ENCODE measurements around the gene ARHGAP22. TPM values are rescaled to one million over a fixed set of nuclear protein-coding genes. Genes with fewer than 3 reads are reported as not detected.

Gene ARHGAP22
- total RNA-seq, 1 experiment from 2014 or later, result 0.10 TPM

DNA sequence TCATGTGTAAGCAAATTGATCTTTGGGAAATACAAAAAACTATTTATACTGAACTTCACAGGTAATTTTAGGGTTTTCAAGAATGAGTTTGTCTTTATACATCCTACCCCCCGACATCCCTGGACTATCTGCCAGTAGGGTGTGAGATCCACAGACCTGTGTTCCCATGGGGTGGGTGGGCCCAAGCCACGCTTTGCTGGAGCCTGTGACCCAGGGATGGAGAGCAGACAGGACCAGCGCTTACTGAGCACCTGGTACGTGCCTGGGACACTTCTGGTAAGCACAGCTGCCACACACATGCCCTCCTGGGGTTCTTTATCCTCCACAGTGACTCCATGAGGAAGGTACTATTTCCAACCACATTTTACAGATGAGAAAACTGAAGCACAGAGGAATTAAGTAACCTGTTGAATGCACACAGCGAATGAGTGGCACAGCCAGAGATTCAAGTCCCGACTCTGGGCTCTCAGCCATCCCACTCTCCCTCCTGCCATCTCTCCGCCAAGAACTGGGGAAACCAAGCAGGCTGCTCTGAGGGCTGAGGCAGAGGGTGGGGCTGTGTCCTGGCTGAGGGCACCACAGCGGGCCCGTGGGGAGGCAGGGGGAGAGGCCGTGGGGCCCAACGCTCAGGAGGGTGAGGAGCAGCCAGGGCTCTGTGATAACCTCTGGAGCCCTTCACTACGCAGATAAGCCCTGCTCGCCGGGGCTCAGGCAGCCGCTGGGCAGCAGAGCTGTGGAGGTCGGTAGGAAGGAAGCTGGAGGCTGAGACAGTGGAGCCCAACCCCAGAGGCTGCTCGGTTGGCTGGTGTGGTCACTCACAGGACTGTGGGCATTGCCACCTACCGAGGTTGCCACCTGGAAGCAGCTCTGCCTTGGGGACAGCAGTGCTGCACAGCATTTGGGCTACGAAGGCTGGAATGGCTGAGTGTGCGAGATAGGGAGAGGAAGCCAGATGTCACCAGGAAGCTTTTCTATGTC, 124.2 kb downstream of the ARHGAP22 start:
- no peak for DNase-seq (ENCODE audit: low spot score)

DNA sequence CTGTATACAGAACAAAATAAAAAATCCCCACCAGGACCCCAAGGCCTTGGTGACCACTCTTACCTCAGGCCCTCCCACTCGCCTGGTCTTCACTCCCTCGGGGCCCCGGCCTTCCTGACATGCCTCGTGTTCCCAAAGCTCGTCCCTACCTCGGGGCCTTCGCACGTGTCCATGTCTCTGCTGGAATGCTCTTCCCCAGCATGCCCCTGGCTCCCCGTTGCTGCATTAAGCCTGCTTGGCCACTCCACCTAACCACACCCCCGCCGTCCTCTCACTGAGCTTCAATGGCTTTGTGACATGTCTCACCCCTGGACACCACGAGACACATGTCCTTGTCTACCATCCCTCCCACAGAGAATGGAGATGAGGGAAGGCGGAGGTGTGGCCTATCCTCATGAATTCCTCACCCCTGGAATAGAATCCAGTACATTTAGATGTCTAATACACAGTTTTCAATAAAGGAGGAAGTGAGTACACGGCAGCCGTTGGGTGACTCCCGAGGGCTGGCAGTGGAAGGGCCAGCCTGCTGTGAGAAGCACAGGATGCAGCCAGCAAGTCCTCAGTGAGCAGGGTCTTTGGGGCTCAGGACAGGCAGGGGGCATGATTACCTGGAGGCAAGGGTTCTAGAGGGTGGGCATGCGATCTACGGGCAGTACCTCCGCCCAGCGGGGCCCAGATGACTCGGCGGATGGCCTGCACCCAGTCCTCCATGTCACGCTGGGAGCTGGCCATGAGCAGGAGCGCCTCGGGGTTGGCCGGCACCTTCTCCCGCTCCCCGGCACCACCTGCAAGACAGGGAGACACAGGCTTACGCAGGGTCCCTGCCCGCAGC, 125.7 kb downstream of the ARHGAP22 start:
- DNase-seq (ENCODE audit: low spot score), result no peak

DNA sequence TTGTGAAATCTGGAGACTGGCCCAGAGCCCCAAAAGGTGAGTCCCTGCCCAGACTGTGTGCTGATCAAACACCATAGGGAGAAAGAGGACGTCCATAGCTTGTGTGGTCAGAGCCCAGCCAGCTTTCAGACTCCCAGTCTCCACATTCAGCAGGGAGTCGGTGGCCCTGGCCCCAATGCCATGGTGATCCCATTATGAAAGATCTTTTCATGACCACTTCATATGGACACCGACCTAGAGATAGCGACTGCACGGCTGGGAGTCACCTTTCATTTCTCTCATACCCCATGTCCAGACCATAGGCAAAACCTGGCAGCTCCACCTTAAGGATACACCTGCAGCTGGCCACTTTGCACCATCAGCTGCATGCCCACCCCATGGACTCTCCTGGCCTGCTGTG, 126.4 kb downstream of the ARHGAP22 start:
- DNase-seq (ENCODE audit: low spot score), result no peak

DNA sequence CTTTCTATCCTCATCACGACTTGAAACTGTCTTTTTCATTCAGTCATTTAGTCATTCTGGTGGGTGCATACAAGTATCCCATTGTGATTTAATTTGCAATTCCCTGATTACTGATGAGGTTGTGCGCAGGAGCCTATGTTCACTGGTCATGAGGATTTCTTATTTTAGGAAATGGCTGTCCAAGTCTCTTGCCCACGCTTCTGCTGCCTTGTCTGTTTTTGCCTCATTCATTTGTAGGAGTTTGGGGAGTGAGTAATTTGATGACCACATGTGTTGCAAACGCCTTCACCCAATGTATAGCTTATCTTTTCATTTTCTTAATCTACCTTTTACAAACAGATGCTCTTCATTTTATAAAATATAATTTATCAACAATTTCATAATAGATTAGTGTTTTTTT, 127.3 kb downstream of the ARHGAP22 start:
- no peak for DNase-seq (ENCODE audit: low spot score)

DNA sequence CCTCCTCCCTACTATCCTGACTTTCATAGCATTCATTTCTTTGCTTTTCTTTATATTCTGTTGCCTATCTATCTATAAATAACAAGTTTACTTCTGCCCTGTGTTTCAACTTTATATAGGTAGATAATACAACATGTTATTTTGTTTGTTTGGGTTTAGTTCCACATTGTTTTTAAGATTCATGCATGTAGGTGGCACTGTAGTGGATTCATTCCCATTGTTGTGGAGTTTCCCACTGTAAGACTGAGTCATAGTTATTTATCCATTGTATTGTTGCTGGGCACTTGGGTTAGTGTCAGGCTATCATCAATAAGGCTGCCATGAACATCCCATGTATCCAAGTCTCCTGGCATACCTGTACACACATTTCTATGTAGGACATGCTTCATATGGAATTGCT, 127.7 kb downstream of the ARHGAP22 start:
- no peak for DNase-seq (ENCODE audit: low spot score)

DNA sequence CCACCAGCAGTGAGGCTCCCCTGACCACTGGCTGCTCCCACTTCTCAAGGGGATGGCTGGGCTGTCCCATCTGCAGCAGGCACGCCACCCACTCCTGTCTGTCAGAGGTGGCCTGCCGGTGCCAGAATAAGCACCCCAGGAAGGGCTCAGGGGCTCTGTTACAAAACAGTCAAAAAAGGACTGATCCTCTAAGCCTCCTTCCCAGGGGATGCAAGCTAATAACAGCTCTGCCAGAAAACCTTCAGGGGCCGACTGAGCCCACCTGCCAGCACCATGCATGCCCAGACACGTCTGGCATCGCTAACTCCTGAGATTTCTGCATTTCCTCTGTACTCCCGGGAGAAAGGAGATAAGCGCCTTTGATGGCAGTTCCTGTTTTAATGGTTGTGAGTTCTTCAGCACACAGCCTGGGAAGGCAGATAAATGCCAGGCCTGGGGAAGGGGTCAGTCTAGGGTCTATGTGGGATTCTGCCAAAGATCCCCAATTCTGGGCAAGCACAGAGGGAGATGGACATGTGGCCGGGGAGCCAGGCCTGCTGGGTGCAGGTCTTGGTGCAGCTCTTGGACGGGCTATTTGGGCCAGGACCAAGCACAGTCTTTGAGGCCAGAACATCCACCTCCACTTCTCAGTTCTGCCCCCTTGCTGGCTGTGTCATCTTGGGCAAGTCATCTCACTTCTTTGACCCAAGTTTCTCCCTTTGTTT, 128.4 kb downstream of the ARHGAP22 start:
- no peak for DNase-seq (ENCODE audit: low spot score)

DNA sequence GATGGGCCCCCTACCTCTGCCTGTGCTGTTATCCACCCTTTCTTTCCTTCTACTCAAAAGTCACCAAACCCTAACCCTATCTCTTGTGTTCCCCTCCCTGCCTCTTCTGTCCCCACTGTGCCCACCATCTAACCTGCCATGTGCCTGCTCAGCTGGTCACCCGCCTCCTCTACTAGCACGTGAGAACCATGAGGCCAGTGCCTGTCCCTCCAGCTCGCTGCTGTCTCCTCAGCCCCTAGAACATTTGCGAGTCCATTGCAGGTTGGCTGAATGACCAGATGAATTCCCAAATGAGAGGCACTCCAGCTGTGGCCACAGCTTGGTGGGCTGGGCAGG, 129.0 kb downstream of the ARHGAP22 start:
- DNase-seq (ENCODE audit: low spot score), result no peak

DNA sequence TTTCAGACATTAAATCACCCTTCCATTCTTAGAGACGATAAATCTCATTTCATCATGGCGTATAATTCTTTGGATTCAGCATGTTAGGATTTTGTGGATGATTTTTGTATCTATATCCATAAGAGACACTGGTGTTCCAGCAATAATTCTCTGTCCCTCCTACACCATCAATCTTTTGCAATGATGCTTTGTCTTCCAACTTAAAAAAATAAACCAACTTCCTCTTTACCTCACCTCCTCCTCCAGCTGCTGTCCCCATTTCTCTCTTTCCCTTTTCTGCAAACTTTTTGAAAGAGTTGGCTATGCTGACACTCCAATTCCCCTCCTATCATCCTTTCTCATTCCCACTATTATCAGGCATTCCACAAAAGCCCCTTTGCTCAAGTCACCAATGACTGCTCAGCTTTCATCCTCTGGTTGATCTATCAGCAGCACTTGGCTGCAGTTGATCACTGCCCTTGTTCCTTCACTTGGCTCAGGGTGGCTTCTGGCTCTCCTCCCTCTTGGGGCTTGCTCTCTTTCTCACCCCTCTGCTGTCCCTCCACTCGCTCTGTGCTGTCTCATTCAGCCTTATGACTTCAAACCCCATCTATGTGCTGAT, 130.0 kb downstream of the ARHGAP22 start:
- DNase-seq (ENCODE audit: low spot score), result no peak

DNA sequence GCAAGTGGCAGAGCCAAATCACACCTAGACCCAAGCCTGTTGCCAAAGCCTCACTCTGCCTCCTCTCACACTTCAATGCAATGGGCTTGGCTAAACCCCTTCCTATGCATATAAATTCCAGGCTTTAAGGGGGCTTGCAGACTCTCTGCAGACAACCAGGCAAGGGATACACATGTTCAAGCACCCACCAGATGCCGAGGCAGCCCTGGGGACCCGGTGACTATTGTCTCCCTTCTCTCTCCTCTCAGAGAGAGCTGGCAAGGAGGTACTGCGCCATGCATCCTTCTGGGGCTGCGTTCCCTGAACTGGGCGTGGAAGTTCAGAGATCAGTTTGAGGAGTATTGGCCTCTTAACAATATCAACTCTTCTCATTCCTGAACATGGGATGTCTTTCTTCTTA, 131.2 kb downstream of the ARHGAP22 start:
- no peak for DNase-seq (ENCODE audit: low spot score)

DNA sequence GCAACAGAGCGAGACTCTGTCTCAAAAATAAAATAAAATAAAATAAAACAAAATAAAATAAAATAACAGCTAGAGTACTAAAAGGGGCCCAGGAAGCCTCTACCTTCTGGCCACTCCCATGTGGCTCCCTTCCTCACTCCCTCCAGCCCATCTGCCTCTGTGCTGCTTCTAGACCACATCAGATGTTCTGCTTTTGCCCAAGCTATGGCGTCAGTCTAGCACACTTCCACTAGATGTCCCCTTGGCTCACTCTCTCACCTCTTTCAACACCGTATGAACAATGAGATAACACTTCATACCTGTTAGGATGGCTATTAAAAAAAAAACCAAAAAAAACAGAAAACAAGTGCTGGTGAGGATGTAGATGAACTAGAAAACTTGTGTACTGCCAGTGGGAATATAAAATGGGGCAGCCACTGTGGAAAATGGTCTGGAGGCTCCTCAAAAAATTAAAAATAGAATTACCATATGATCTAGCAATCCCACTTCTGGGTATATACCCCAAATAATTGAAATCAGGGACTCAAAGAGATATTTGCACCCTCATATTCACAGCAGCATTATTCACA, 132.3 kb downstream of the ARHGAP22 start:
- DNase-seq (ENCODE audit: low spot score), result no peak

DNA sequence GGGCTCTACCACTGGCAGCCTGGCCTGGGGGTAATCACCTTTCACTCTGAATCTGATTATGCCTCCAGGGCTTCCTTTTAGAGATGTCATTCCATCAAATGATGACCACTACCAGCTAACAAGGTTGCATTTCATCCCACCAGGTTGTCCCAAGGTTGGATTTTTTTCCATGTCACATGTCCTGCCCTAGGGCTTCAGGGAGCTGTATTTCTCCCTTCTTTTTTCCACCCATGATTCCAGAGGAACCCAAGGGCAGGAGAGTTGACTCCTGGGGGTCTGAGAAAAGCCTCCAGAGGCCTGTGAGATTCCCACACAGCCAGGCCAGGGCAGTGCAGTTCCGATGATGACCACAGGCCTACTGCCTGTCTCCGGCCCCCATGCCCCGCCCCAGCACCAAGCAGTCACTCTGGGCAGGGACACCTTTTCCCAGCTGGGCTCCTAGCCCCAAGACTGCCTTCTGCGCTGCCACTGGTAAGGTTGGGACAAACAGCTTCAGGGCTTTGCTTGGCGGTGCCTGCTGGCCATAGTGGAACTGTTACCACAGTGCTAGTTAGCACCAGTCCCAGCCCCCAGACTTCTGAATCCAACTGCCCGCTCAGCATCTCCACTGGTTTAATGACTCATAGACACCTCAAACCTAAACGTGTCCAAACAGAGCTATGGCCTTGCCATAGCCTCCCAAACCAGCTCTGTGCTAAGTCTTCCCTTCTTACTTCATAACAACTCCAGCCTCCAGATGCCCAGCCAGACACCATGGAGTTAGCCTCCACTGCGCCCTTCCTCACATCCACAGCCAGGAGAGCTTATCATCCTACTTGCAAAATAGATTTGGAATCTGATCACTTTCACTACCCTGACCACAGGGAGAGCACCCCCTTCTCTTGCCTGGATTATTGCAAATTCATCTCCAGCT, 133.7 kb downstream of the ARHGAP22 start:
- DNase-seq (ENCODE audit: low spot score), result no peak

DNA sequence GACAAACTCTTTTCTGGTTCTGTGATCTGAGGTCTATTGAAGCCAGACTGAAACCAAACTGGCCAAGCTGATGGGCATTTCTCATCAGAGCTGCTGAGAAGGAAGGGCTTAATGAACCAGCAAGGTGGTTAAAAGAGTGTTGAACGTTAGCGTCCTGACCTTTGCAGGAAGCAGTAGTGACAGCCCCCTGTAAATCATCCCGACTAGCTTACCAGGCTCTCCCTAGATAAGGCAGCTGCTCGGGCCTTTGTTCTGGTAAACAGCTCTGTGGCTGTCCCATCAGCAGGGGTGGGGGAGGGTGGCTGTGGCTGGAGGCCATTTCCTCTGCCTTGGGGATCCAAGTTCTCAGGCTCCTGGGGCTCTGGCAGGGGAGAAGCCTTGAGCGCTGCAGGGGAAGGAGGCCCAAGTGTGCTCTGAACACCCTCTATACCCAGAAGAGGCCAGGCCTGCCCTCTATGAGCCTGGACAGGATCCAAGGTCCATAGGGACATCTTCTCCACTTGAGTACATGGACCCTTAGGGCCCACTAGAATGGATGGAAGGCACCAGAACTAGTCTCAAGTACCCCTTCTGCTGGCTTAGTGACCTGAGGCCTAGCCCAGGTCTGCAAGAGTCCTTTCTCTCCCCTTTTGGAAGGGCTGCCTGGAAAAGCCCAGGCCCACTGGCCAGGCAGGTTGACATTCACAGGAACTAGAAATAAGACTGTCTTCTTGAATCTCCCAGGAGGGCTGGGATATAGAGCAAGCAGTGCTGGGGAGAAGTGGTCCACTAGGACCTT, 134.6 kb downstream of the ARHGAP22 start:
- no peak for DNase-seq (ENCODE audit: low spot score)

DNA sequence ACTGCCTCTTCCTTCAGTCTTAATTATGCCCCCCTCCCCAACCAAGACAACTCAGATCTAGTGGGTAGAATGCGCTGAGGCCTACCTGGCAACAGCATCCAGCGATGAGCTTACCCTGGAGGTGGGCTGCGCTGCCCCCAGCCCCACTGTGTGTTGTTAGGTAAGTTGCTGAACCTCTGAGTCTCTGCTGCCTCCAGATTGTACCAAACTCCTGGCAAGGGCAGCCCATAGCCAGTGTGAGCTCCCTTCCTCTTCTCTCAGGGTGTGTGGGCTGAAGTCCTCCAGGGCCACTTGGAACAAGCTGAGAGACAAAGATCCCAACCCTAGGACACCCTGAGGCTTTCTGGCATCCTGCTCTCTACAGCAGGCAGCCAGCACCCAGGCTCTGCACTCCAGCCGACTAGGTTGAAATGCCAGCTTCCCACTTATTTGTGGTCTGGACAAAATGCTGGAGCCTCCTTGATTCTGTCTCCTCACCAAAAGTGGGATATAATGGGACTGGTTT, 135.3 kb downstream of the ARHGAP22 start:
- DNase-seq (ENCODE audit: low spot score), result no peak

DNA sequence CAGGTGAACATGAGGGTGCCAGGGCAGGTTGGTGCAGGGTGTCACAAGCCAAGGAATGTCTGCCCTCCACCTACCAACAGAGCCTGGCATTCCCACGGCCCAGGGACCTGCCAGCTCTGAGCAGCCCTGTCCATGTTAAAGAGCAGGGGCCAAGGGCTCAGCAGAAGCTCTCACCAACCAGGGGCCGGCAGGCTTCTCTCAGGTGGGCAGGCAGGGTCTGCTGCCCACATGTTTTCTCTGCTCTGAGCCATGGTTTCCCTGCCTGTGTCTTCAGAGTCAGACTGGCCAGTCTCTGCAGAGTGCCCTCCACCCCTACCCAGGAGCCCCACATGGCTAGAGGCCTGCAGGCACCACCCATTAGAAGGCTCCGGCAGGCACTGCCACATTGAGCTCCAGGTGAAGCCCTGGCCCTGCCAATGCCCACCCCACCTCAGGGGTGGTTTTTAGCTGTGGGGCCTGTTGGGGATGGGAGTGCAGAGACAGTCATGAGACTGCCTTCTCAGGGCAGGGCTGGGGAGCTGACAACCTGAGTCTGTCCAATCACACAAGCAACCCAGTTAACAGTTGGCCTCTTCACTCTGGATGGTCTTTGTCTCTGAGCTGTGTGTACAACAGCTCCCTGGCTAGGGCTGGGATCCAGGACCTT, 135.9 kb downstream of the ARHGAP22 start:
- no peak for DNase-seq (ENCODE audit: low spot score)

DNA sequence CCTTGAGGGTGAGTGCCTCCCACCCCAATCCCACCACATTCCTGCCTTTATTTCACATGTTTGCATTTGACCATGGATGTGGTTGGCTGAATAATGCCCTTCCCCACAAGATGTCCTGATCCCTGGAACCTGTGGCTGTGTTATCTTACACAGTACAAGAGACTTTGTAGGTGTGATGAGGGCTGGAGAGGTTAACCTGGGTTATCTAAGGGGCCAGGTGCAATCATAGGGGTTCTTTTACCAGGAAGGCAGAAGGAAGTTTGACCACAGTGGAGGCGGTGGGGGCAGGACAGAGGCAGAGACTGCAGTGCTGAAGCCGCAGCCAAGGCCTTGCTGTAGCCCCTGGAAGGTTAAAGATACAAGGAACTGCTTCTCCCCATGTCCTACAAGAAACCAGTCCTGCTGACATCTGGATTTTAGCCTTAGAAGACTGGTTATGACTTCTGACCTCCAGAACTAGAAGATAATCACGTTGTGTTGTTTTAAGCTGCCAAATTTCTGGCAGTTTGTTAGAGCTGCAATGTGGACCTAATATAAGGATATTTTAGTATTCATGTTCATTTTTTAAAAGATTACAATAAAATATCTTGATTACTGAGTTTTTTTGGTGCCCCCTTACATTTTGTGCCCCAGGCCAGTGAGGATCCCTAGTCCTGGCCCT, 136.6 kb downstream of the ARHGAP22 start:
- DNase-seq (ENCODE audit: low spot score), result no peak

DNA sequence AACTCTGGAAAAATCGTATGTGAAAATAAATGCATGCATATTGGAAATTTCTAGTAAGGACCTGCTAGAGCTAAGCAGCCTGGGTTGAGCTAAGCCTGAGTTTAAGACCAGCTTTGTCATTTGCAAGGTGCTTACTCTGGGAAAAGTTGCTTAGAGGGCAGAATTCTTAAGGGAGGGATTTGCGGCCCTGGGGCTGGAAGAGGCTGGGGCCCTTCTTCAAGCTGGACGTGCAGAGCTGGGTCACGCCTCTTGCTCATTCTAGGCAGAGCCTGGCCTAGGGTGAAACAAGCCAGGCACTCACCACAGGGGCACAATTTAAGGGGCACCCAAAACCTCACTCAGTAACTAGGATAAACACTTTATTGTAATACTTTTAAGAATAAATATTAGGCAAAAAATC, 137.2 kb downstream of the ARHGAP22 start:
- no peak for DNase-seq (ENCODE audit: low spot score)

DNA sequence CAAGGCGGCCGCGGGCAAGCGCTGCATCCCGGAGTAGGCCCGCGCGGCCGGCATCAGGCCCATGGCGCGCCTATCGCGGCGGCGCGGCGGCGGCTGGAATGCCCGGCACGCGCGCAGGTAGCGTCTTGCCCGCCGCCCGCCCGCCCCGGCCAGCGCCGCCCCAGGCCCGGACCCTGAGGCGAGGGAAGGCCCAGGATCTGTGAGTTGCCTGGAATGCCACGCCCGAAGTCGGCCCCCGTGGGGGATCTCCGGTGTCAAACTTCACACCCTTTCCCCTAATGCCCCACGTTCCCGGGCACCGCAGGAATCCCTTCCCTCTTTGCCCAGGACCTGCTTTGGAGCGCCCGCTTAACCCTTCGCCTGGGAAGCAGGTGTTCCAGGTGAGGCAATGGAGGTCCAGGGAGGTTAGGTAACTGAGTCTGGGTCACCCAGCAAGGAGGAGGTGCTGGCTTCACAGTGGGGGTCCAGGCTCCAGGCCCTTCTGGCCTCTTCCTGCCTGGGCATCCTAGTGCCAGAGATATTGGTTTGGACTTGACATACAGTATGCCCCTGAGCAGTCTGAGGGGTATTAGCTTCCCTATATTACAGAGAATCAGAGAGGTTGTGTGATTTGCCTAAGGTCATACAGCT, 138.1 kb downstream of the ARHGAP22 start:
- DNase-seq (ENCODE audit: low spot score), result no peak
